CD14-positive monocyte (primary cell): ENCODE results near the gene PIP4K2A. TPM values are rescaled to one million over a fixed set of nuclear protein-coding genes. Genes with fewer than 3 reads are reported as not detected.

Experiments
- DNase-seq, 3 donors: peaks; one replicate each; pipeline ENCODE4 v3.0.0-alpha.2; 2011 to 2022
- H2AFZ ChIP-seq: 2 replicates; pipeline ENCODE4 v1.6.0; 2012; ENCODE audit warnings: mild to moderate bottlenecking, low read depth, low read length, inconsistent platforms; ENCODE audit not compliant: insufficient read depth, poor library complexity, severe bottlenecking
- H3K27ac ChIP-seq, 2 donors: 1 replicate in 1 of 2; 2 replicates in 1 of 2; pipeline ENCODE4 v1.5.1; 2012 to 2013; ENCODE audit warnings: low read length in 2 of 2, control low read depth in 1 of 2, inconsistent platforms in 1 of 2, low read depth in 1 of 2, mild to moderate bottlenecking in 1 of 2
- H3K27me3 ChIP-seq, 2 donors: one replicate each; pipeline versions ENCODE4 v1.6.0 to v1.6.1; 2011 to 2013; ENCODE audit warnings: low read length in 2 of 2; ENCODE audit not compliant: control insufficient read depth in 2 of 2, insufficient read depth in 2 of 2
- H3K36me3 ChIP-seq, 2 donors: replicated peaks in 1 of 2; 1 replicate in 1 of 2; 2 replicates in 1 of 2; pipeline versions ENCODE4 v1.5.1 to v1.6.1; 2012 to 2013; ENCODE audit warnings: low read length in 2 of 2, control low read depth in 1 of 2, inconsistent platforms in 1 of 2, mild to moderate bottlenecking in 1 of 2; ENCODE audit not compliant: insufficient read depth in 2 of 2, control insufficient read depth in 1 of 2
- H3K4me1 ChIP-seq, 2 donors: 1 replicate in 1 of 2; 2 replicates in 1 of 2; pipeline versions ENCODE4 v1.5.1 to v1.6.1; 2012 to 2013; ENCODE audit warnings: low read length in 2 of 2, control low read depth in 1 of 2, inconsistent platforms in 1 of 2, mild to moderate bottlenecking in 1 of 2, moderate library complexity in 1 of 2; ENCODE audit not compliant: insufficient read depth in 2 of 2, control insufficient read depth in 1 of 2
- H3K4me2 ChIP-seq: replicated peaks from 2 replicates; pipeline ENCODE3; 2012; ENCODE audit warnings: low read length, moderate library complexity, mild to moderate bottlenecking; ENCODE audit not compliant: poor library complexity, severe bottlenecking; ENCODE audit errors: extremely low read depth
- H3K4me3 ChIP-seq, 3 experiments: fragments of 200-600 bp in 1 of 3; sonication (generic) in 1 of 3; replicated peaks in 1 of 3; 1 replicate in 2 of 3; 2 replicates in 1 of 3; pipeline ENCODE4 v1.5.1; 2011 to 2013; ENCODE audit warnings: low read length in 3 of 3, mild to moderate bottlenecking in 3 of 3, control low read depth in 2 of 3, low read depth in 2 of 3, inconsistent platforms in 1 of 3, moderate library complexity in 1 of 3
- H3K79me2 ChIP-seq: 2 replicates; pipeline ENCODE4 v1.6.0; 2012; ENCODE audit warnings: mild to moderate bottlenecking, control low read depth, inconsistent platforms, low read length, moderate library complexity; ENCODE audit not compliant: insufficient read depth
- H3K9ac ChIP-seq: 2 replicates; pipeline ENCODE4 v1.6.0; 2017; ENCODE audit warnings: low read length, mild to moderate bottlenecking; ENCODE audit not compliant: insufficient read depth, poor library complexity, severe bottlenecking
- H3K9me3 ChIP-seq, 2 donors: replicated peaks in 1 of 2; 1 replicate in 1 of 2; 2 replicates in 1 of 2; pipeline versions ENCODE4 v1.5.1 to v1.6.1; 2012 to 2013; ENCODE audit warnings: low read length in 2 of 2, control low read depth in 1 of 2; ENCODE audit not compliant: control insufficient read depth in 1 of 2, insufficient read depth in 1 of 2
- H4K20me1 ChIP-seq: 2 replicates; pipeline ENCODE4 v1.6.0; 2012; ENCODE audit warnings: mild to moderate bottlenecking, low read length, control low read depth, moderate library complexity; ENCODE audit not compliant: insufficient read depth
- H3K27ac Mint-ChIP-seq, 7 donors: one replicate each; pipeline ENCODE4 v1.8.0; 2020; ENCODE audit warnings: mild to moderate bottlenecking in 7 of 7, mixed read lengths in 7 of 7, moderate library complexity in 6 of 7, inconsistent platforms in 2 of 7
- H3K27me3 Mint-ChIP-seq, 3 donors: one replicate each; pipeline ENCODE4 v1.8.0; 2021 to 2022; ENCODE audit warnings: low read depth in 3 of 3, mild to moderate bottlenecking in 3 of 3, mixed read lengths in 3 of 3, moderate library complexity in 3 of 3, inconsistent platforms in 1 of 3
- H3K36me3 Mint-ChIP-seq, 2 donors: one replicate each; pipeline ENCODE4 v1.8.0; 2020; ENCODE audit warnings: mixed read lengths in 2 of 2, inconsistent platforms in 1 of 2, mild to moderate bottlenecking in 1 of 2
- H3K4me1 Mint-ChIP-seq: one replicate; pipeline ENCODE4 v1.8.0; 2020; ENCODE audit warnings: mild to moderate bottlenecking, mixed read lengths
- H3K4me3 Mint-ChIP-seq, 2 donors: one replicate each; pipeline ENCODE4 v1.8.0; 2020; ENCODE audit warnings: mild to moderate bottlenecking in 2 of 2, mixed read lengths in 2 of 2, moderate library complexity in 1 of 2
- H3K9me3 Mint-ChIP-seq, 7 donors: one replicate each; pipeline ENCODE4 v1.8.0; 2020 to 2022; ENCODE audit warnings: mixed read lengths in 7 of 7, mild to moderate bottlenecking in 6 of 7, moderate library complexity in 6 of 7, inconsistent platforms in 2 of 7
- CTCF ChIP-seq: fragments of 200-600 bp; IDR thresholded peaks from one replicate; pipeline ENCODE4 v1.8.0; 2022; ENCODE audit warnings: antibody characterized with exemption, mild to moderate bottlenecking
- WGBS: methylation state at CpG from one replicate; pipeline ENCODE4 v1.1.5; 2013; ENCODE audit warnings: missing lambda C conversion rate; ENCODE audit not compliant: insufficient coverage; 5-methylcytosine and 5-hydroxymethylcytosine counted together
- intact Hi-C, 2 donors: fragments of 100-400 bp; cut with micrococcal nuclease; formaldehyde crosslinking; loops; one replicate each; pipeline versions ENCODE4 v1.15.0 to v1.15.1; 2023
- polyA plus RNA-seq, 3 donors: library from polyadenylated mRNA; depleted of rRNA in 1 of 3; unstranded in 2 of 3; stranded (reverse) in 1 of 3; fragments of 300-500 nt in 2 of 3; fragments of >200 nt in 1 of 3; fragmentation: Illumina TruSeq in 2 of 3; gene quantifications; 1 replicate in 2 of 3; 2 replicates in 1 of 3; pipeline ENCODE4 v1.2.3, GENCODE V29; 2012 to 2021

PIP4K2A gene
- polyA plus RNA-seq, 3 donors: 9.7 to 33.7 (median 16.6) TPM

- intact Hi-C loops: no loop called here
- peaks cover 66 to 68% of the 10 kb centered on the region in 2 donors for H3K36me3 Mint-ChIP-seq
These were observed 179.4 kb downstream of the PIP4K2A start for GRCh38 chr10:22534849-22535604.

GRCh38 chr10:22531441-22531840, 182.9 kb downstream of the PIP4K2A start:
- Histone ChIP-seq H2AFZ (no peak overlapping the region), H3K9me3 (peaks cover 6 to 18% of the 10 kb centered on the region in 2 donors), H4K20me1 (no peaks in the 10 kb centered on the region), H3K79me2 (no peaks in the 10 kb centered on the region), H3K4me1 (no peaks in the 10 kb centered on the region), H3K9ac (no peak overlapping the region), H3K27ac (no peak overlapping the region), H3K36me3 (peaks cover 10 to 32% of the 10 kb centered on the region in 2 donors), H3K4me2 (no peak overlapping the region), H3K27me3 (no peaks in the 10 kb centered on the region), H3K4me3 (no peak overlapping the region)
- TF ChIP-seq CTCF: no peak
- no peak for DNase-seq
- Mint-ChIP-seq H3K27me3 (peaks cover 0 to 5% (median 4%) of the 10 kb centered on the region in 3 donors), H3K9me3 (peaks cover 15 to 41% (median 26%) of the 10 kb centered on the region in 7 donors), H3K36me3 (peaks cover 31 to 32% of the 10 kb centered on the region in 2 donors), H3K4me1 (no peaks in the 10 kb centered on the region), H3K4me3 (no peak overlapping the region), H3K27ac (no peak overlapping the region)
- WGBS: 100% methylated on average over 1 of the region's 2 CpGs
- intact Hi-C loops: no loop called here

More at GRCh38 chr10:22534849-22535604, 179.4 kb downstream of the PIP4K2A start:
- Histone ChIP-seq H4K20me1 (peaks cover 7% of the 10 kb centered on the region), H3K79me2 (no peaks in the 10 kb centered on the region), H2AFZ (no peak overlapping the region), H3K36me3 (peaks cover 42 to 68% of the 10 kb centered on the region in 2 donors), H3K9me3 (peaks cover 0 to 9% of the 10 kb centered on the region in 2 donors), H3K9ac (no peak overlapping the region), H3K27me3 (no peaks in the 10 kb centered on the region), H3K4me2 (no peak overlapping the region), H3K27ac (no peak overlapping the region), H3K4me3 (no peak overlapping the region), H3K4me1 (no peaks in the 10 kb centered on the region)
- peaks cover 2 to 12% (median 8%) of the 10 kb centered on the region in 7 donors for H3K9me3 Mint-ChIP-seq
- 96% methylated on average over 3 of the region's 9 CpGs for WGBS
- H3K4me1 Mint-ChIP-seq: no peaks in the 10 kb centered on the region
- no peak for TF ChIP-seq CTCF
- no peak overlapping the region for H3K4me3 Mint-ChIP-seq
- no peak overlapping the region for H3K27ac Mint-ChIP-seq
- H3K27me3 Mint-ChIP-seq: no peaks in the 10 kb centered on the region
- no peak for DNase-seq
